NCI-H146 treated with DMSO at 0.1 percent for 48 hours (cell line): ENCODE results near the gene RASA2.
"Not testable (repeated sequence)": the region's sequence is repeated elsewhere in the genome, so short reads cannot be mapped to it uniquely, and the experiment has no call there.

ENCODE experiments used
- DNase-seq: peaks from one replicate; lab custom pipeline; 2025; ENCODE audit not compliant: unreplicated experiment; lab: John Stamatoyannopoulos, UW

Gene RASA2

DNA sequence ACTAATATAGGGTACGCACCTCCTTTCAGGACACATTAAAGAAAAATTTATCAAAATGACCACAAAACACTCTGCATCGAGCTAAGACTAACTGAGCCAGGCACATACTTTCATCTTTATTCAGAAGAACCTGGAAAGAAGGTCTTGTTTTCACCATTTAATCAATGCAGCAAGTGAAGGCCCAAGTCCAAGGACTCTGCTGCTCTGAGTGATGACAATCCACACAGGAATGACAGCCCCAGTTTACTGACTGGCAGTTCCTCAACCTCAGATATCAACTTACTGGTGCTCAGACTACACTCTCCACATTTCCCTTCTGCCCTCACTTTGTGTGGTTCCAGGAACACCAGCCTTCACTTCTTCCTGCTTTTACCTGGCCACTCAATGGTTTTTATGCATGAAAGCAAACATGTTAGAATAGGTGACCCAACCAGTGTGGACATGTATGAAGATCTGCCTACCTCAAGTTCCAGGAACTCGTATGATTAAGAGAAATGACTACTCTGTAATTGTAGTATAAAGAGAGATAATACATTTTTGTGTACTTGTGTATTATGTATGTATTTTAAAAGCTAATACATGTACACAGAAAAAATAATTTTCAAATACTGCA is 29.1 kb upstream of the RASA2 start:
- no peak for DNase-seq

DNA sequence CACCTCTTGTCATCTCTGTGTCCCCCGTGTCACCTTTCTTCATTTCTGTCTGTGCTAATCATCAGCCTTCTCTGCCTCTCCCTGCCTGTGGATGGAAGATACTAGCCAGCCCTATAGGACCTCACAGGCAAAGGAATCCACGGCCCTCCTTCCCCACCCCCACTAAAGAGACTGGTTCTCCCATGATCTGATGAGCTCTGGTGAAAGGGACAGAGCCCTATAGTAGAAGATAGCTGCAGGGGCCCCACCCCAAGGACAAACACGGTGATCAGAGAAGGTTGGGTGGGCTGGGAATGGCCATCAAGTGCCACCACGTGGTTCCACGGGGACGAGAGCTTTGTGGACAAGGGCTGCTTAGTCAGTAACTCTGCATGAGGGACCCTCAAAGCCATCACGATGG is 27.8 kb upstream of the RASA2 start:
- no peak for DNase-seq

DNA sequence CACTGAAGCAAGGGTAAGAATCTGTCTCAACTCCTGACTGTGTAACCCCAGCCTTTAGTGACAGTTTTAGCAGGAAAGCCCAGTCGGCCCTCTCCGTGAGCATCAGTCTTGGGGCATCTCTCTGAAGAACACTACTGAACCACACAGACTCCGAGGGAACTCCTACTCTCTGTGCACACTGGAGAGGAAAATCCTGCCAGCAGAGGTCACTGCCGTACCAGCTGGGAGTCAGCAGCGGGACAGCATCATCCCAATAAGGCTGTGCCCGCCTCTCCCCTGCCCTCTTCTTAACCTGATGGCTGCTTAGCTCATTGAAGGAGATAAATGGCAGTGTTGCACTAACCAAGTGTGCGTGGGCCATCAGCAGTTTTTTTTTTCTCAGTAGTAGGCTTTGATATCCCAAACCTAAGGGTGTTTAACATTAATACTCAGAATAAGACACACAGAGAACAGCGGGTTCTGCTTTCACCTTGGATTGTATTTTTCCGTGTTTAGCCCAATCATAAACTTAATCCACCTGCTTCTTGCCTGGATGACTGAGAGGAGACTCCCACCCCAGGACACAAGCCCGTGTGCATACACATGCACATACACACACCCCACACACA is 26.6 kb upstream of the RASA2 start:
- DNase-seq, result peak; percentile 84

DNA sequence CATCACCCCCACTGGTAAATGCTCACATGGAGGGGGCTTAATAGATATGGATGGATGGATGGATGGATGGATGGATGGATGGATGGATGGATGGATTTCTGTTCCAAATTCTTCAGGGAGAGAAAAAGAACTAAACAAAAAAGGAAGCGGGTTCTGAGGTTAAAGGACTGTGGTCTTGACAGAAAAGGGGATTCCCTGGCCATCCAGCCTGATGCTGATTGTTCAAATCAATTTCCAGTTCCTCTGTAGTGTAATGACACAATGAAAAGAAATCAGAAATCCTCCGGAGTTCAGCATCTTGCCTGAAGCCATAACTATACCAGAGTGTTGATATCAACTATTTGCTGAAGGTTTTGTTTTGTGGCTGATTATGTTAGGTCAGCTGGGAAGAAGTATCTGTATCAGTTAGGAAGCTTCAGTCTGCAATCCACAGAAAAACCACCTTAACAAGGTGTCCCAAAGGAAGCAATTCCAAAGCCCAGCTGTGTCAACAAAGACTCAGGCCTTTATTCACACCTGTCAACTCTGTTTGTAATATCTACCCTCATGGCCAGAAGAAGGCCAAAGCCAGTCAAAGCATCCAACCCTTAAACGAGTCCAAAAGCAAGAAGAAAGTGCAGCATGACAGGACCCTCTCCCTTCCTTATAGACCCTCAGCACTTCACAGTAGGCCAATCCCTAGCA is 24.5 kb upstream of the RASA2 start:
- DNase-seq, result peak; percentile 99

DNA sequence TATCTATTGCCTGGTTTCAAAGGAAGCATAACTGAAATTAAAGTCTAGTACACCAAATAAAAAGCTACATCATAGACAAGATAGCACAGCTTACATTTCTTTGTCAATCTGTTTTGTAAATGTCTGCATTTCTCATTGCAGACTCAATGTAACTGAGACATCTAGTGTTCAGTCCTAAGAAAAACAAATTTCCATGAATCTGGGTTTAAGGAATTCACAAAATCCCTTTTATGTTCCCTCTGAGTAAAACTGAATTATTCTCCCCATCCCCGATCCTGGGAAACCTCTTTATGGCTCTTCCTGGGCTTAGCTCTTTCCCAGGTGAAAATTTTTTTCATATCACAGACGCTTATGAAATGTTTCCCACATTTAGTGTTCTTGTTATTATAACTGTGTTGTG is 21.6 kb upstream of the RASA2 start:
- no peak for DNase-seq

DNA sequence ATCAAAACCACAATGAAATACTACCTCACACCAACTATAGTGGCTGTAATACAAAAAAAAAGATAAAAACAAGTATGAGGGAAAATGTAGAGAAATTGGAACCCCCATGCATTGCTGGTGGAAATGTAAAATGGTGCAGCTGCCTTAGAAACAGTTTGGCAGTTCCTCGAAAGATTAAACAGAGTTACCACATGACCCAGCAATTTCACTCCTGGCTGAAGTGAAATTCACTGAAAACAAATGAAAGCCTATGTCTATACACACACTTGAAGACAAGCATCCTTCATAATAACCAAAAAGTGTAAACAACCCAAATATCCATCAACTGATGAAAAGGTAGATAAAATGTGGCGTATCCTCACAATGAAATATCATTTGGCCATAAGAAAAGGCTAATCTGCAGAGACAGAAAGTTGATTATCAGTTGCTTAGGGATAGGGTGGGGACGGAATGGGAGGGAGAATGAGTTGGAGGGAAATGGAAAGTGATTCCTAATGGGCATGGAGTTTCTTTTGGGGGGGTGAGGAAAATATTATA is 20.1 kb upstream of the RASA2 start:
- no peak for DNase-seq

DNA sequence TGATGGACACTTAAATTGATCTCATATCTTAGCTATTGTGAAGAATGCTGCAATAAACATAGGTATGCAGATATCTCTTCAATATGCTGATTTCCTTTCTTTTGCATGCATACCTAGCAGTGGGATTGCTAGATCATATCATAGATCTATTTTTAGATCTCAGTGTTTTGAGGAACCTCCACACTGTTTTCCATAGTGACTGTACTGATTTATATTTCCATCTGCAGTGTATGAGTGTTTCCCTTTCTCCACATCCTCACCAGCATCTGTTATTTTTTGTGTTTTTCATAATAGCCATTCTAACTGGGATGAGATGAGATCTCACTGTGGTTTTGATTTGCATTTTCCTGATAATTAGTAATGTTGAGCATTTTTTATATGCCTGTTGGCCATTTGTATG is 17.1 kb upstream of the RASA2 start:
- DNase-seq, result no peak

DNA sequence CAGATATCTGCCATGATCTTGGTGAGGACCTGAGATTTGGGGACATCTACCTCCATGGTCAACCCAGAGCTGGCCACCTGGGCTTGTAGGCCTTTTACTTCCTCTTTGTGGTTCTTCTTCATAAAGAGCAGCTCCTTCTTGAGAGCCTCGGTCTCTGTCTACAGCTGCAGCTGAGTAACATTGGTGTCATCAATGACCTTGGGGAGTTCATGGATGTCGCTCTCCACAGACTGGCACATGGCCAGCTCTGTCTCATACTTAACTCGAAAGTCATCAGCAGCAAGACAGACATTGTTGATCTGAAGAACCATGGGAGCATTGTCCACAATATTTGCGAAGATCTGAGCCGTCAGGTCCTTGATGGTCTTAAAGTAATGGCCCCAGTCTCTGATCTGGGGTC is 15.7 kb upstream of the RASA2 start:
- DNase-seq, result no peak

DNA sequence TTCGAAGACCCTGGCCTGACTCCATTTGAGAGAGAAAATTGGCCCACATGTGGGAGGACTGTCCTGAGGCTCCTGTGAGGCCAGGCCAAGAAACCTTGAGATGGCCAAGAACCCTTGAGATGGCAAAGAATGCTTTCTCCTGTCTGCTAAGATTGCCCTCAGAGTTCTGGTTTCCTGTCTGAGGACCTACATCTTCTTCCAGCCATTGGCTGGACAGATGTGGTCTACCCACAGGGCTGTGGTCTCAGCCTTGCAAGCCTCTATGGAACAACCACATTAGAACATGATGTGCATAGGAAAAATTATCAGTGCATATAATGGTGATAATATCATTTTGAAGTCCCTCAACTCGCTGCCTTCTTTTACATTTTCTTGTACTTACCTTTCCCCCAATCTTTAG is 10.8 kb upstream of the RASA2 start:
- no peak for DNase-seq

DNA sequence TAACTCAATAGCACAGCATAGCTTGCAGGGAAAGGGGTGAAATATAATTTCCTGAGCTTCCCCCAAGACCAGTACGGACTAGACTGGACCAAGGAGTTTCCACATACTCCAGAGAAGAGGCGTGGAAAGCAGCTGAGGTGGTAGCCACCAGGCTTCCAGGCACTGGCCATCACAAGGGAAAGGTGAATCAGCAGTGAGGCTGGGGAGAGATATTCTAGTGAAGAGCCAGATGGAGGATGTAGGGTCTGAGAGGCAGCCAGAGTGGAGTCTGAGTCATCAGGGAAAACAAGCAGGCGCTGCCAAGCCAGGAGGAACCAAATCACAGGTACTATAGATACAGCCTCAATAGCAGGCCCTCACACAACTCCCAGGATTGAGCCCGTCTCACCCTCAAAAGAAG is 9.6 kb upstream of the RASA2 start:
- no peak for DNase-seq

DNA sequence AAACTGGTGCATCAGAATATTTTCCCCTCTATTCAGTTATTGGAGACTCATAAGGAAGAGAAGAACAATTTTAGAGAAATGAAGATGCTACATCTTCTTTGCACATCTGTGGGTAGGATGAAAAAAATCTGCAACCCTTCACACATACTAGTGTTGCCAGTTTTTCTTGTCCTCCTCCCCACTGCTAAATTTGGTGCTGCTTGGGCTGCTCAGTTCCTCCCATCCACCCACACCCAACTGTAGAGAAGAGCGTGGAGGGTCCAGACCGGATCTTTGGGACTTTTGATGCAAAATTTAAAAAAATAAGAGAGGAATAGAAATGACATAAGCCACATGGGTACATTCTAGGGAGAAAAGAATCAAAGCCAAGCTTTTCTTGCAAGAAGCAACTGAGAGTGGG is 8.7 kb upstream of the RASA2 start:
- no peak for DNase-seq

DNA sequence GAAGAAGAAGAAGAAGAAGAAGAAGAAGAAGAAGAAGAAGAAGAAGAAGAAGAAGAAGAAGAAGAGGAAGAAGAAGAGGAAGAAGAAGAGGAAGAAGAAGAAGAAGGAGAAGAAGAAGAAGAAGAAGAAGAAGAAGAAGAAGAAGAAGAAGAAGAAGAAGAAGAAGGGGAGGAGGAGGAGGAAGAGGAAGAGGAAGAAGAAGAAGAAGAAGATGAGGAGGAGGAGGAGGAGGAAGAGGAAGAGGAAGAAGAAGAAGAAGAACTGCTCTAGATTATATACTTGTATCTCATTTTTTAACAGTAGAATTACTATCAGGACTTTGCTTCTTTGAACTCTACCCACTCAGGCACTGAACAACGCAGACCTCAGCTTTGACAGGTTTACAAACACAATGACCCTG is 8.0 kb upstream of the RASA2 start:
- not testable (repeated sequence) for DNase-seq

DNA sequence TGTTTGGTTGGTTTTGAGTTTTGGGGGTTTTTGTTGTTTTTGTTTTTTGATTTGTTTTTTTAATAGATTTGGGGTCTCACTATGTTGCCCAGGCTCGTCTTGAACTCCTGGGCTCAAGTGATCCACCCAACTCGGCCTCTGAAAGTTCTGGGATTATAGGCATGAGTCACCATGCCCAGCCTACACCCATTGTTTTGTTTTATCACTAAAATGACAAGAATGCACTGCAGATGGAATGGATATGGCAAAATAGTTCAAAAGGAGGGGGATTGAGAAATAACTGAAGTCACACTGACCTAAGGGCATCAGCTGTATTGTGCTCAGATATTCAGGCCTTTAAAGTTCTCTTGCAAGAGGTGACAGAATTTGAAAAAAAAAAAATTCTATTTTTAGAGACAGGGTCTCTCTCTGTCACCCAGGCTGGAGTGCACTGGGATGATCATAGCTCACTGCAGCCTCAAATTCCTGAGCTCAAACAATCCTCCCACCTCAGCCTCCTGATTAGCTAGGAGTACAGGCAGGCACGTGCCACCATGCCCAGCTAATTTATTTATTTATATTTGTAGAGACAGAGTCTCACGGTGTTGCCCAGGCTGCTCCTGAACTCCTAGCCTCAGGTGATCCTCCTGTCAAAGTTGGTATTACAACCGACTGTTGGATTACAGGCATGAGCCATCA is 4.4 kb upstream of the RASA2 start:
- DNase-seq, result no peak

DNA sequence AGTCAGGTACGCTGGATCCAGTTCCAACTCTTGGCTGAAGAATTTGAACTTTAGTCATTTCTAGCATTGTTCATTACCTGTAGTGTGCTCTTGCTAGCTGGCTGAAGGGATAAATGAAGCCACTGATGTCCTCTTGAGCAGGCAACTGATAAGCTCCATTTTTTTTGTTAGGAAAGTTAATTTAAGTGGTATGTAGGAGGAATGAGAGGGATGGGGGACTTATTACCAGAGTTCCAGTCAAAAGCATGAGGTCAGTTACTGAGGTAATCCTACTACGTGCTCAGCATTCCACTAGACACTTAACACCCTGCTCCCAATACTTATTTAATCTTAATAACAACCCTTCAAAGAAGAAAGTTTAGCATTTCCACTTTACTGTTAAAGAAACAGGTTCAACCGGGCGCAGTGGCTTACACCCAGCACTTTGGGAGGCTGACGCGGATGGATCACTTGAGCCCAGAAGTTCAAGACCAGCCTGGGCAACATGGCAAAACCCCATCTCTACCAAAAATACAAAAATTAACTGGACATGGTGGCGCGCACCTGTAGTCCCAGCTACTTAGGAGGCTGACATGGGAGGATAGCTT is 2.0 kb upstream of the RASA2 start:
- DNase-seq, result no peak

DNA sequence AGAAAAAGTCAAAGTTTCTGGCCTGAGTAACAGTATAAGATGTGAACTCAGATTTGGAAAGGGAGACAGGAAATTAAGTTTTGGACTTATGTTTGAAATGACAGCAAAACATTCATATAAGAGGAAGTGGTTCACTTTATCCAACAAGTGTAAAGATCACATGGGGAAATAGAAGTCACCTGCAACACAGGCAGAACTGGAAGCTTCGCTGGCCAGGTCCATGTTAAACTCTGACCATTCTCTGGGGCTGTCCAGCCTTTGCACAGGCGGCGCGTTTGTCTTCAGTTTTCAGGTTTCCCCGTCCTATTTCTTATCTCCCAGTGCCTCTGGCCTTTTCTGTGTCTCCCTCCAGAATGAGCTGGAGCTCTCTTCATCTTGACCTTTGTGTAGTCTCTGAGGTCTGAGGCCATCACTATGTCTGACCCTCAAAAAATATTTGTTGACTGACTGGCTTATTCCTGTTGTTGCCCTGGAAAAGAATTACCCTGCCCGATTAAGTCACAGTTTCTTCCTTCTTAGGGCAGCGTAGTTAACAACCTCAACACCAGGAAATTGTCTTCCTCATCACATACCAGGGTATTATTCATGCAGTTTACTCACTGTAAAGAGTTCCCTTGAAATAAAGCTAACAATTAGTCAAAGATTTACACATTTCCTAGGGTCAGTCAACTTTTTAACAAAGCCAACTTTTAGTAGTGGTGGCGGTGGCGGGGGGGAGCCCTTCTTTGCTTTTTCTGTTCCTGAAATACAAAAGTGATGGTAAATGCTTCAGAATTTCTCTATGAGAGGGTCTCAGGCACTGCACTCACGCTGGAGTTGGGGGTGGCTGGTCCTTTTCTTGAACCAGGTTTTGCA is 959 bp upstream of the RASA2 start:
- no peak for DNase-seq

DNA sequence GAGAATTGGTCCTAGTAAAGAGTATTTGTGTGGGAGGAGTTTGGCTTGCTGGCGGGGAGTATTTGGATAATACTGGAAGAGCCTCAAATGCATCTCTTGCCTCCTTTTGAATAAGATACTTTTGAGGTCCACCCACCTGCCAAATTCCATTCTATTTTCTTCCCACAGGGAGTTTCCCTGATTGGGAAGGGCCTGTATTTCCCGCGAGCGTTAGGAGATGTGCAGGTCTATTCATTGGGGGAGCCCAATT is 406 bp upstream of the RASA2 start:
- DNase-seq, result no peak

DNA sequence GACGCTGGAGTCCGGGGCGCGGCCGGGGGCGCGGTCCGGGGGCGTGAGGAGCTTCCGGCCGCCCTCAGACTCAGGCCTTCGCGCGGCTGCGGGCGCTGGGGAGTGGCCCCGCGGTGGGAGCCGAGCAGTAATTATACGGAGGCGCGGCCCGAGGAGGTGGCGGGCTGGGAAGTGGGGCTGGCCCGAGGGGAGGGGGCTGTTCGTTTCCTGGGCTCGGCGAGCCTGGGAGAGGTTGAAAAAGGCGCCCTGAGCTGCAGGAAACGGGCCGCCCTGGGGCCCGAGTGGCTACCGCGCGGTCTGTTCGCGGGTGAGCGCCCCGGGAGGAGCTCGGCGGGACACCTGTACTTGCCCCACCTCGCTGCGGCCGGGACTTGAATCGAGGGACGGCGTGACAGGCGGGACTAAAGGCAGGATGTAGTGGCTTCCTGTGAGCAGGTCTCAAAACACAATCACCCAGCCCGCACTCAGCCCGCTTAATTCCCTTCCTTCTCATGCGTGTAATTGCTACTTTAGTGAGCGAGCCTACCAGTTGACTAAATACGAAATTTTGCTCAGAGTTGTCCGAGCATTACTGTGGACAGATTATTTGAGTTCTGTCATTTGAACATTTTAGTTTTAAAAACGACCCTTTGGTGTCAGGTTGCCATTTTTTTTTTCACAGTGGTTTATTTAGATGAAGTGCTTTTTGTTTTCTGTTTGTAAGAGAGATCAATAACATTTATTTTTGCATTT is 860 bp downstream of the RASA2 start:
- peak; percentile 94 for DNase-seq

DNA sequence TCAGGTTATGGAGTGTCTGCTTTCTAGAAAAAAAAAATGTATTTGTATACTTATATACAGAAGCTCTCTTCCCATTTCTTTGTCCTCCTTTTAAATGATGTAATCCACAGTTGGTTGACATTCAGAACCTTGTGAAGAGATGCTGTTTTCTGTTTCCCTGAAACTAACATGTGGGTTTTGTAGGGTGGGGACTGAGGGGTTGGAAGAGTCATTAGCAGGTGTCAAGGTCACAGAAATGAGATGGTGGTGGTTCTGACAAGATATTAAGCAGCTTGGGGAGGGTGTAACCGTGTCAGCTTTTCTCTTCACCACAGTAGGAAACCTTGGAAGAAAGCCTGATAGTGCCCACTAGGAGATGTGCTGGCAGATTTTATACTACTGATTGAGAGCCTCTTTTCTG is 2.4 kb downstream of the RASA2 start:
- DNase-seq, result no peak

DNA sequence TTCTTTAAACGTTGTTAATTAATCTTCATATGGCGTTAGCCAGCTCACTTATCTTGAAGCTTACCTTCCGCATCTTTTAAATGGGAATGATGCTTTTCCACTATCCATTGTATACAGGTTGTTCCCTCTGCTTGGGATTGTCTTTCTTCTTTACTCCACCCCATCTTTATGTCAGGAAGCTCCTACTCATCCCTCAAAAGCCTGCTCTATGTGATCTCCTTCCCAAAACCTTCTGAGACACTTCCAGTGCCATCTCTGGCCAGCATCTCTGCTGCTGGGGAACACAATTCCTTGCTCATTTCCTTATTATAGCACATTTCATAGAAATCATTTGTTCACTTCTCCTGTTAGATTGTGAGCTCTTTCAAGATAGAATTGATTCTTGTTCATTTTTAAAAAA is 4.3 kb downstream of the RASA2 start:
- DNase-seq, result no peak

DNA sequence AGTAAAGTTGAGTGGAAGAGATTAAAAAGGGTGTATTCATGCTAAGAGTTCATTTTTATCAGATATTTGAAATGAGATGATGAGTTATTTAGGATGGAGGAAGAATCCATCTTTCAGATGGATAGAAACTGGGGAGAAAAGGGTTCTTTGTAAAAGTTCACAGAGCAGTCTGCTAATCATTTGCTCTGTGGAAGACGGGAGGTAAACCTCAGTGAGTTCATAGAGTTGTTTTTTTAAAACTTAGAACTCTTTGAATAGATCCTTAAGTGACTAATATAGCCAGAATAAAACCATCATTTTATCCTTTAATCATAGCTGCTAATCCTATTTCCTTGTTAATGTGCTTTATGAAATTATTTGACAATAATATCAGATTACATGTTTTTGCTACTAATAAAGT is 5.1 kb downstream of the RASA2 start:
- no peak for DNase-seq
